HG02970 (cell line): Measurements from ENCODE around the gene UCHL1.
"Not testable (repeated sequence)": the region's sequence is repeated elsewhere in the genome, so short reads cannot be mapped to it uniquely, and the experiment has no call there.

Experiments used
- ATAC-seq: cut with Tn5 transposase; IDR thresholded peaks from one replicate; pipeline ENCODE4 v1.9.1; 2021; ENCODE audit warnings: mild to moderate bottlenecking, moderate library complexity, moderate number of reproducible peaks; ENCODE audit not compliant: unreplicated experiment, low FRiP score

UCHL1 gene

DNA sequence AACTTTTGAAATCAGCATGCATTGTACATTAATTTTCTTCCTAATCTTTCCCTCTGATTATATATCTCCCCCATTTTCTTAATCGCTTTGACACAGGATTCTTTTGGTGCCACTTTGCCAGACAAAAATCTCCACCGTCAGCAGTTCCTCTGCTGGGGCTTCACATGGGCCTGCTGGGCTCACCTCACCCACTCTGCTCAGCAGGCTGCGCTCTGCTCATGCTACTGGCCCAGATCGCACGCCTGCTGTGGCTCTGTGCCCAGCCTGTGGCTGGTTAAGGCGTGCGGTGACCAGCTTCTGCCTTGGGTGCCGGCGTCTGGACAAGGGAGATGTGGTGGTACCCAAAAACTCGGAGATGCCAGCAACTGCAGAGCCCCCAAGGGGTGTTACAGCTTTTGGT is 31.1 kb downstream of the UCHL1 start:
- ATAC-seq: no peak

DNA sequence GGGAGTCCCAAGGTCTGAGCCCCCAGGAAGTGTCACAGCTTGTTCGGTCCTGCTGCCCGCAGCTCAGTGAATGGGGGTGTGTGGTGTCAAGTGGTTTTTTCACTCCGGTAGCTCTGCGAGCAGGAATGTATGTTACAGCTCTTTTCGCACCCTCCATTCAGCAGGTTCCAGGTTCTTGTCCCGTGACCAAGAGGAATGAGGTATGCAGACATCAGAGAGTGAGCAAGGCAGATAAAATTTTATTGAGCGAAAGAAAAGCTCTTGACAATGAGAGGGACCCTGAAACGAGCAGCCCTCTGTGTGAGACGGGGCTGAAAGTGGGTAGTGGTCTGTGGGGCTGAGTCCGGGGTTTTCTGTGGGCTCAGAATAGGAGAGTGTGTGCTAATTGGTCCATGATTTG is 31.5 kb downstream of the UCHL1 start:
- ATAC-seq: no peak

- ATAC-seq: no peak
Observed at GRCh38 chr4:41290479-41290878, 33.8 kb downstream of the UCHL1 start.

DNA sequence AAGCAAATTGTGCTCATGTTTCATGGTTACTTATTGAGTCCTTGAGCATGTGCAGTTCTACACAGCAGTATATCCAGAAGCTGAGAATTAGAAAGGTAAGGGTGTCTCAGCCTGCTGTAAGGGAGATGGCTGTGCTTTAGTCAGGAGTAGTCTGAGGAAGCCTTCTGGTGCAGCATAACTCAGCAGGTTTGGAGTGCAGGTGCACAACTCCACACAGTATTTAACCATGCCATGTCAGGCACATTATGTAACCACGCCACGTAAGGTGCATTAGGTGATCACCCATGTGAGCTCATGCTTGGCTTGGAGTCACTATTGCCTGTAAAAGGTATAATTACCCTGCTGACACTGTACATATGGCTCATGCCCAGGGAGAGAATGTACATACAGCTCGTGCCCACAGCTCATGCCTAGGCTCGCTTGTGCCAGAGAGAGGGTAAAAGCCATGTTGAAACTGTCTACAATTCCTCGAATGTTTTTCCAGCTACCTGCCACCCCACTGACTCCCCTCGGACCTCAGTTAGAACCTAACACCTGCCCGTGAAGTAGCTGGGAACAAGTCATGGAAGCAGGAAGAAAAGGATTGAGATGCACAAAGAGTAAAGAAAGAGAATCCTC is 37.8 kb downstream of the UCHL1 start:
- ATAC-seq: no peak

DNA sequence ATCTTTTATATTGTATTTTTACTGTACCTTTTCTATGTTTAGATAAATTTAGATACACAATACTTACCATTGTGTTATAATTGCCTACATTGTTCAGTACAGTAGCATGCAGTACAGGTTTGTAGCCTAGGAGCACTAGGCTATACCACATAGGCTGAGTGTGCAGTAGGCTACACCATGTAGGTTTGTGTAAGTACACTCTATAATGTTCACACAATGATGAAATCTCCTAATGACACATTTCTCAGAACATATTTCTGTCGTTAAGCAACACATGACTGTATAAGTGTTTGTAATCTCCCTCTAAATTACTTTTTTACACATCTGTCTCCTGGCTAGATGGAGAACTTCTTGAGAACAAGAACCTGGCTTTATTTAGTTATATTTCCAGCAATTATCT is 40.3 kb downstream of the UCHL1 start:
- no peak for ATAC-seq

DNA sequence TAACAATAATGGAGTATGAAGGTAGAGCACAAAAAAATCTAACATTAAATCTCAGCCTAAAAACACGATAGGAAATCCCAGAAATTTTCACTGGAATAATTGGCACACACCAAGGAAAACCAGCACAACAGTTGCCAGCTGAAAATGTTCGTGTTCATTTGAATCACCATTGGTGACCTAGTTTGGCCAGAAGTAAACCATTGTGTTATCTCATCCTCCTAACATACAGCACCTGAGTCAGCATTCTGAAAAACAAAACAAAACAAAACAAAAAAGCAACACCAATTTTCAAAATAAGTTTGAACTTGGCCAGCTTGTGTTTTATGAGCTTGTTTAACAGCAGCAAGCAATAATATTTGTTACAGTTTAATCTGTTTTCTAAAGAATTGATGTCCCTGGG is 41.1 kb downstream of the UCHL1 start:
- no peak for ATAC-seq

GRCh38 chr4:41299486-41299885 is 42.8 kb downstream of the UCHL1 start:
- ATAC-seq: no peak

DNA sequence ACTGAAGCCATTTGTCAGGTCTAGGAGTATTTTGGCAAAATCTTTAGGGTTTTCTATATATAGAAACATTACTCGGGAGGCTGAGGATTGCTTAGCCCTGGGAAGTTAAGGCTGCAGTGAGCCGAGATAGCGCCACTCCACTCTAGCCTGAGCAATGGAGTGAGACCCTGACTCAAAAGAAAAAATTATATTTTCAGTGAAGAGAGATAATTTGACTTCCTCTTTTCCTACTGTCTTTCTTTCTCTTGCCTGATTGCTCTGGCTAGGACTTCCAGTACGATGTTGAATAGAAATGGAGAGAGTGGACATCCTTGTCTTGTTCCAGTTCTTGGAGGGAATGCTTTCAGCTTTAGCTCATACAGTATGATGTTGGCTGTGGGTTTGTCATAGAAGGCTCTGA is 44.4 kb downstream of the UCHL1 start:
- no peak for ATAC-seq

DNA sequence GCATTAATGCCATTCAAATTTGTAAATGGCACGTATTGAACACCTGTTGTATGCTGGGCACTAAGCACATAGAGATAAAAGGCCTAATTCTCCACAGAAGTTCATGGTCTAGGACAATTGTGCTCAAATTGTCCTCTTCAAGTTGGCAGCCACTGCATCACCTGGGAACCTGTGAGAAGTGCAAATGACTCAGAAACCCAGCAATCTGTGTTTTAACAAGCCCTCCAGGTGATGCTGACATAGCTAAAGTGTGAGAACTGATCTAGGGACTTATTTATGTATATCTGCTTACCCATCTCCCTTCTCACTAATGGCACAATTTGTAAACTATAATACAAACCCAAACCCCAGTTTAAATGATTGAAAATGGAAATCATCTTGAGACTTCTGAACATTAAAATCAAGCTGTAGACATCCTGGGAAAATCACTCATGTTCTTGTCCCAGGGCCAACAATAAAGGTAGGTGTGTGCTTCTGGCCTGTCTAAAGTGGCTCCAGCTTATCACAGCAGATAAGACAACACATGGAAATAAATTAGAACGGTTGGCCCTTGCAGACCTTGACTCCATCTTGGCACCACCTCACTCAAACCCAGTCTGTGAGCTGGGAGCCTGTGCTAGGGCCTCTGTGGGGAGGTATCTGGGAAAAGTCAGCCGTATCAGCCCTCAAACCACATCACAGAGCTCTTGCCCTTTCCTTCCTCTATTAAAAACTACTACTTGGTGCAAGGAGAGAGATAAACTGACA is 46.8 kb downstream of the UCHL1 start:
- ATAC-seq: no peak

- no peak for ATAC-seq
Observed at GRCh38 chr4:41304221-41304620, 47.5 kb downstream of the UCHL1 start.

DNA sequence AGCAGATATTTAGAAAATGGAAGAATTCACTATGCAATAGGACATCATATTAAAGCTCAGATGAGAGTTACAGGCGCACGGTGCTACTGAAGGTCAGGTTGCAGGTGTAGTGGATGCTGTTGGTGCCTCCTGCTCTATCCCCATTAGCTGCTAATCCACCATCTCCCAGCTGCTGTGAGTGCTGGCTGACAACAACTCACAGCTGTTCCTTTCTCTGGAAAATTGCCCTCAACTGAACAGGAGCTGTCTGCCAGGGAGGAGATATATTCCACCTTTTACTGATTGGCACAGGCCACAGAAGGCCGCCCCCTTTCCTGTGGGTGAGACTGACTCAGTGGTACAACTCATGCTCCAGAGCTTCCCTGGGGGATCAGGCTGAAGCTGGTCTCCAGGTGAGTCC is 48.7 kb downstream of the UCHL1 start:
- ATAC-seq: no peak

- no peak for ATAC-seq
Observed at GRCh38 chr4:41307638-41308037, 50.9 kb downstream of the UCHL1 start.

GRCh38 chr4:41308398-41308797 is 51.7 kb downstream of the UCHL1 start:
- no peak for ATAC-seq

DNA sequence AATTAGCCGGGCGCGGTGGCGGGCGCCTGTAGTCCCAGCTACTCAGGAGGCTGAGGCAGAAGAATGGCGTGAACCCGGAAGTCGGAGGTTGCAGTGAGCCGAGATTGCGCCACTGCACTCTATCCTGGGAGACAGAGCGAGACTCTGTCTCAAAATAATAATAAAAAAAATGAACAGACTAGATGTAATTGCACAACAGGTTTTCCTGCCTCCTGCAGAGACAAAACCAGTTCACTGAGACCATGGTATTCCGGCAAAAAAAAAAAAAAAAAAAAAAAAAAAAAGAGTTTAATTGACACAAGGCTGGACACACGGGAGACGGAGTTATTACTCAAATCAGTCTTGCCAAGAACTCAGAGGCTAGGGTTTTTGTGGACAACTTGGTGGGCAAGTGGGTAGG is 58.7 kb downstream of the UCHL1 start:
- not testable (repeated sequence) for ATAC-seq

- no peak for ATAC-seq
Observed at GRCh38 chr4:41315862-41316261, 59.1 kb downstream of the UCHL1 start.
